IMR-90 (cell line): ENCODE data around the gene HRH1. TPM values are rescaled to one million over a fixed set of nuclear protein-coding genes. Genes with fewer than 3 reads are reported as not detected.

ENCODE experiments used
- ATAC-seq: fragments of 200-7000 bp; cut with Tn5 transposase; 2 replicates; pipeline ENCODE4 v1.9.1; 2020; ENCODE audit warnings: low read depth, mild to moderate bottlenecking, moderate library complexity
- BruUV-seq: library from RNA; stranded (reverse); fragments of 400-500 nt; replicated peaks from 2 replicates; lab custom pipeline; 2021; lab: Mats Ljungman, UMichigan
- CTCF ChIA-PET: fragments of 300-600 bp; formaldehyde crosslinking; extraction: SDS; loops from one replicate; lab custom pipeline; 2021; ENCODE audit warnings: antibody characterized with exemption; lab: Yijun Ruan, JAX
- POLR2A ChIA-PET: fragments of 300-600 bp; sonication (Branson Sonifier 250); formaldehyde crosslinking; loops from one replicate; lab custom pipeline; 2022; ENCODE audit warnings: antibody characterized with exemption; ENCODE audit not compliant: unreplicated experiment; lab: Charles Lee
- DNase-seq: peaks from one replicate; pipeline ENCODE4 v3.0.0; 2013
- H2AFZ ChIP-seq: replicated peaks from 2 replicates; pipeline ENCODE3; 2013; ENCODE audit warnings: low read length, mild to moderate bottlenecking; ENCODE audit not compliant: poor library complexity
- H2AK5ac ChIP-seq: 2 replicates; pipeline ENCODE4 v1.6.1; 2013; ENCODE audit warnings: low read depth, low read length, inconsistent platforms
- H2AK9ac ChIP-seq: replicated peaks from 2 replicates; pipeline ENCODE3; 2013; ENCODE audit warnings: mild to moderate bottlenecking, low read depth, low read length, moderate library complexity; ENCODE audit not compliant: poor library complexity
- H2BK120ac ChIP-seq: 2 replicates; pipeline ENCODE4 v1.6.1; 2013; ENCODE audit warnings: low read depth, low read length, inconsistent platforms
- H2BK15ac ChIP-seq: 3 replicates; pipeline ENCODE4 v1.6.1; 2013; ENCODE audit warnings: low read depth, low read length, inconsistent platforms
- H2BK20ac ChIP-seq: 2 replicates; pipeline ENCODE4 v1.6.1; 2013; ENCODE audit warnings: low read depth, mild to moderate bottlenecking, inconsistent platforms, low read length, moderate library complexity
- H2BK5ac ChIP-seq: 2 replicates; pipeline ENCODE4 v1.6.1; 2013; ENCODE audit warnings: mild to moderate bottlenecking, low read depth, low read length, inconsistent platforms; ENCODE audit not compliant: poor library complexity, severe bottlenecking
- H3K14ac ChIP-seq: replicated peaks from 2 replicates; pipeline ENCODE4 v1.6.1; 2013; ENCODE audit warnings: low read depth, low read length, inconsistent platforms
- H3K18ac ChIP-seq: 2 replicates; pipeline ENCODE4 v1.6.1; 2013; ENCODE audit warnings: low read depth, low read length, control low read depth
- H3K23ac ChIP-seq: 2 replicates; pipeline ENCODE4 v1.6.1; 2013; ENCODE audit warnings: low read depth, low read length, inconsistent platforms
- H3K27ac ChIP-seq: 2 replicates; pipeline ENCODE4 v1.5.1; 2013; ENCODE audit warnings: mild to moderate bottlenecking, control low read depth, low read length; ENCODE audit not compliant: insufficient read depth
- H3K27me3 ChIP-seq: 2 replicates; pipeline ENCODE4 v1.6.1; 2013; ENCODE audit warnings: low read length; ENCODE audit not compliant: control insufficient read depth, insufficient read depth
- H3K36me3 ChIP-seq: 2 replicates; pipeline ENCODE4 v1.6.1; 2013; ENCODE audit warnings: low read length, mixed read lengths; ENCODE audit not compliant: control insufficient read depth, insufficient read depth
- H3K4ac ChIP-seq: 2 replicates; pipeline ENCODE4 v1.6.1; 2013; ENCODE audit warnings: low read depth, low read length, inconsistent platforms
- H3K4me1 ChIP-seq: 2 replicates; pipeline ENCODE4 v1.6.1; 2013; ENCODE audit warnings: low read length, mixed read lengths; ENCODE audit not compliant: control insufficient read depth, insufficient read depth
- H3K4me2 ChIP-seq: 2 replicates; pipeline ENCODE4 v1.6.1; 2013; ENCODE audit warnings: low read depth, mild to moderate bottlenecking, control low read depth, low read length, moderate library complexity
- H3K4me3 ChIP-seq: 2 replicates; pipeline ENCODE4 v1.5.1; 2013; ENCODE audit warnings: low read depth, mild to moderate bottlenecking, control low read depth, low read length, moderate library complexity; ENCODE audit not compliant: insufficient read depth
- H3K56ac ChIP-seq: 2 replicates; pipeline ENCODE4 v1.6.1; 2013; ENCODE audit warnings: low read length, inconsistent platforms; ENCODE audit not compliant: insufficient read depth; ENCODE audit errors: extremely low read depth
- H3K79me1 ChIP-seq, 2 experiments: 2 replicates each; pipeline ENCODE4 v1.6.1; 2013; ENCODE audit warnings: low read length in 2 of 2, inconsistent platforms in 1 of 2, low read depth in 1 of 2
- H3K9ac ChIP-seq: 2 replicates; pipeline ENCODE4 v1.6.1; 2013; ENCODE audit warnings: low read depth, low read length, control low read depth
- H3K9me1 ChIP-seq: 2 replicates; pipeline ENCODE4 v1.6.1; 2013; ENCODE audit warnings: low read length, inconsistent platforms; ENCODE audit not compliant: insufficient read depth
- H3K9me3 ChIP-seq: 2 replicates; pipeline ENCODE4 v1.6.1; 2013; ENCODE audit warnings: low read length; ENCODE audit not compliant: control insufficient read depth, insufficient read depth
- H4K20me1 ChIP-seq: 2 replicates; pipeline ENCODE4 v1.6.1; 2013; ENCODE audit warnings: low read length, inconsistent platforms; ENCODE audit not compliant: insufficient read depth
- H4K5ac ChIP-seq: 2 replicates; pipeline ENCODE4 v1.6.1; 2013; ENCODE audit warnings: mild to moderate bottlenecking, low read depth, low read length, control low read depth
- H4K8ac ChIP-seq, 2 experiments: 2 replicates each; pipeline ENCODE4 v1.6.1; 2013; ENCODE audit warnings: low read depth in 2 of 2, low read length in 2 of 2, control low read depth in 1 of 2, inconsistent platforms in 1 of 2
- H4K91ac ChIP-seq: 2 replicates; pipeline ENCODE4 v1.6.1; 2013; ENCODE audit warnings: low read depth, low read length, inconsistent platforms; ENCODE audit not compliant: insufficient read depth
- CEBPB ChIP-seq: IDR thresholded peaks from 2 replicates; pipeline ENCODE4 v1.6.1; 2012; ENCODE audit warnings: low read depth, low read length, improper control_type of control experiment
- RAD21 ChIP-seq: IDR thresholded peaks from 2 replicates; pipeline ENCODE4 v1.6.1; 2012; ENCODE audit warnings: low read length, improper control_type of control experiment
- whole genome bisulfite sequencing, 2 experiments: methylation state at CpG; one replicate each; pipeline versions ENCODE4 v1.1.5 to v1.1.7; 2013; ENCODE audit warnings: missing lambda C conversion rate in 2 of 2; ENCODE audit not compliant: insufficient read length in 1 of 2; ENCODE audit errors: extremely low coverage in 2 of 2; 5-methylcytosine and 5-hydroxymethylcytosine counted together
- dilution Hi-C: fragments of 300-500 bp; cut with HindIII; formaldehyde crosslinking; loops from one replicate; pipeline ENCODE4 v1.14.3; 2018; ENCODE audit warnings: low sequenced_read_pairs; ENCODE audit not compliant: unreplicated experiment
- in situ Hi-C: fragments of 300-500 bp; cut with MboI; formaldehyde crosslinking; loops from 3 replicates; pipeline ENCODE4 v1.14.3; 2019; ENCODE audit warnings: low sequenced_read_pairs, inconsistent platforms, mixed read lengths
- intact Hi-C: fragments of 100-400 bp; cut with micrococcal nuclease; formaldehyde crosslinking; loops from 2 replicates; pipeline ENCODE4 v1.10.0; 2022
- polyA plus RNA-seq, 3 experiments: library from polyadenylated mRNA; depleted of rRNA; stranded (reverse); fragments of >200 nt; gene quantifications; 2 replicates each; pipeline ENCODE4 v1.2.3, GENCODE V29; 2012; ENCODE audit warnings: low replicate concordance in 1 of 3
- total RNA-seq: library from RNA; depleted of rRNA; stranded (reverse); fragments of >200 nt; gene quantifications from 2 replicates; pipeline ENCODE4 v1.2.3, GENCODE V29; 2012

Gene HRH1
- total and polyA plus RNA-seq, 2 of the 4 experiments (the other 2 are of a cell fraction): 7.6 to 16.1 TPM

- no peaks in the 10 kb centered on the region for H3K9me3 ChIP-seq
- no TSS peak for BruUV-seq
- TF ChIP-seq RAD21: no peak
- 0 out of 2 replicates have a peak, but pooled peaks have one; percentile 13 for TF ChIP-seq CEBPB
- H3K4me1 ChIP-seq: peaks cover 38% of the 10 kb centered on the region
- no peak overlapping the region for H2AFZ ChIP-seq
- H2BK5ac ChIP-seq: no peak overlapping the region
- DNase-seq: no peak
- dilution Hi-C loops: no loop called here
- no peak overlapping the region for H2BK15ac ChIP-seq
- peaks cover 3% of the 10 kb centered on the region; the same call in 1 of the 2 replicates for H4K20me1 ChIP-seq
- no peak overlapping the region for H4K5ac ChIP-seq
- H3K18ac ChIP-seq: peak overlapping the region; percentile 3; the same call in 1 of the 2 replicates
- no peak overlapping the region for H2AK9ac ChIP-seq
- H4K8ac ChIP-seq: peak overlapping the region in 1 of 2 experiments; percentile 8; a peak in 1 of 4 replicates
- H3K36me3 ChIP-seq: no peaks in the 10 kb centered on the region; the same call in 1 of the 2 replicates
- intact Hi-C loops: no loop called here
- peak overlapping the region; percentile 46 for H3K14ac ChIP-seq
- in situ Hi-C loops: no loop called here
- H2BK20ac ChIP-seq: no peak overlapping the region
- H3K4ac ChIP-seq: peak overlapping the region; percentile 67; the same call in 1 of the 2 replicates
- no peak overlapping the region; the same call in 1 of the 2 replicates for H3K27ac ChIP-seq
- ChIA-PET CTCF (no interaction called here), POLR2A (interaction anchor here (0.7 kb wide), 1 partner anchor 98 kb away, joined by 3 read pairs; no protein-coding TSS in a partner anchor)
- no peak overlapping the region for H2AK5ac ChIP-seq
- WGBS, 2 experiments: no CpG with 5 or more reads among the region's 4 CpGs
- peaks cover 30% of the 10 kb centered on the region for H3K9me1 ChIP-seq
- H3K4me2 ChIP-seq: no peak overlapping the region
- peaks cover 39 to 84% of the 10 kb centered on the region in 2 experiments; a peak in 3 of 4 replicates for H3K79me1 ChIP-seq
- no peak for ATAC-seq
- peak overlapping the region; percentile 26 for H3K23ac ChIP-seq
- H4K91ac ChIP-seq: no peak overlapping the region
- no peak overlapping the region for H3K9ac ChIP-seq
- H3K56ac ChIP-seq: no peak overlapping the region
- H3K4me3 ChIP-seq: no peak overlapping the region
- no peaks in the 10 kb centered on the region for H3K27me3 ChIP-seq
- peak overlapping the region; percentile 25; the same call in 1 of the 2 replicates for H2BK120ac ChIP-seq
These were observed 44.2 kb downstream of the HRH1 start for GRCh38 chr3:11198495-11198894.
